GM21390 (cell line): ENCODE data around the gene CNTNAP2.

Experiments
- ATAC-seq: cut with Tn5 transposase; IDR thresholded peaks from one replicate; pipeline ENCODE4 v1.9.1; 2021; ENCODE audit not compliant: unreplicated experiment

Gene CNTNAP2

GRCh38 chr7:148155000-148155399 is 2038.4 kb downstream of the CNTNAP2 start:
- ATAC-seq, result no peak

GRCh38 chr7:148155826-148156225 is 2039.2 kb downstream of the CNTNAP2 start:
- ATAC-seq, result no peak

- ATAC-seq, result no peak
These were observed 2039.6 kb downstream of the CNTNAP2 start for GRCh38 chr7:148156233-148156632.

- ATAC-seq, result no peak
These were observed 2042.7 kb downstream of the CNTNAP2 start for GRCh38 chr7:148159331-148159730.

GRCh38 chr7:148161776-148162175 is 2045.2 kb downstream of the CNTNAP2 start:
- ATAC-seq, result no peak

GRCh38 chr7:148162808-148163207 is 2046.2 kb downstream of the CNTNAP2 start:
- ATAC-seq, result no peak

GRCh38 chr7:148163246-148163645 is 2046.6 kb downstream of the CNTNAP2 start:
- no peak for ATAC-seq

GRCh38 chr7:148172920-148173319 is 2056.3 kb downstream of the CNTNAP2 start:
- ATAC-seq, result no peak

- no peak for ATAC-seq
These were observed 2056.8 kb downstream of the CNTNAP2 start for GRCh38 chr7:148173369-148173768.

- ATAC-seq, result no peak
These were observed 2057.8 kb downstream of the CNTNAP2 start for GRCh38 chr7:148174376-148174775.

- ATAC-seq, result no peak
These were observed 2058.9 kb downstream of the CNTNAP2 start for GRCh38 chr7:148175512-148175911.

- ATAC-seq, result no peak
These were observed 2061.4 kb downstream of the CNTNAP2 start for GRCh38 chr7:148177972-148178371.

GRCh38 chr7:148180075-148180474 is 2063.5 kb downstream of the CNTNAP2 start:
- no peak for ATAC-seq

GRCh38 chr7:148182264-148182663 is 2065.7 kb downstream of the CNTNAP2 start:
- ATAC-seq, result no peak

- no peak for ATAC-seq
These were observed 2068.4 kb downstream of the CNTNAP2 start for GRCh38 chr7:148185041-148185440.

GRCh38 chr7:148187471-148187870 is 2070.9 kb downstream of the CNTNAP2 start:
- no peak for ATAC-seq

- no peak for ATAC-seq
These were observed 2074.9 kb downstream of the CNTNAP2 start for GRCh38 chr7:148191391-148192065.

GRCh38 chr7:148192491-148192890 is 2075.9 kb downstream of the CNTNAP2 start:
- ATAC-seq, result no peak

GRCh38 chr7:148201992-148202391 is 2085.4 kb downstream of the CNTNAP2 start:
- no peak for ATAC-seq

- no peak for ATAC-seq
These were observed 2088.2 kb downstream of the CNTNAP2 start for GRCh38 chr7:148204639-148205304.

GRCh38 chr7:148209643-148210190 is 2093.1 kb downstream of the CNTNAP2 start:
- no peak for ATAC-seq

GRCh38 chr7:148210804-148211325 is 2094.3 kb downstream of the CNTNAP2 start:
- no peak for ATAC-seq
